HEK293T (cell line): Measurements from ENCODE around the gene NRG3.

Experiments
- BHLHE40 ChIP-seq: fragments of 450-650 bp; IDR thresholded peaks from 2 replicates; pipeline ENCODE4 v1.6.1; 2016; ENCODE audit warnings: mild to moderate bottlenecking, moderate library complexity, borderline replicate concordance
- ELF4 ChIP-seq: fragments of 450-650 bp; IDR thresholded peaks from 2 replicates; pipeline ENCODE4 v1.6.1; 2017; ENCODE audit warnings: antibody characterized with exemption
- FOXA1 ChIP-seq: fragments of 450-650 bp; IDR thresholded peaks from 2 replicates; pipeline ENCODE4 v1.6.1; 2016; ENCODE audit warnings: mild to moderate bottlenecking
- FOXM1 ChIP-seq: fragments of 450-650 bp; IDR thresholded peaks from 2 replicates; pipeline ENCODE4 v1.6.1; 2017; ENCODE audit warnings: mild to moderate bottlenecking, borderline replicate concordance
- ZNF384 ChIP-seq: fragments of 450-650 bp; IDR thresholded peaks from 2 replicates; pipeline ENCODE4 v1.6.1; 2016

DNA sequence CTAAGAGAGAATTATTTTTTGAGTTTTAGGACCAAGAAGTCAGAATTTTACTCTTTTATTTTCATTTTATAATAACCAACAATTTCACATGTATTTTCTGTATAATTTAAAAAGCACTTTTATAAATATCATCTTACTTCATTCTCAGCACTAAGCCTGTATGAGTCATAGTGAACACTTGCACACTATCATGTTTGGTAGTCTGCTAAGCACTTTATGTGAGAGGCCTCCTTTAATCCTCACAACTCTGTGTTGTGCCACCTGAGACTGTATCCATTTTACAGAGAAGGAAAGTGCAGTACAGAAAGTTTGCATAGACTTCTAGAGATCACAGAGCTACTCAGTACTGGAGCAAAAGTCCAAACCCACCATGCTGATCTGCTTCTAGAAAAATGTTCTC is 939.6 kb downstream of the NRG3 start:
- no peak for TF ChIP-seq FOXA1
- TF ChIP-seq ELF4, result no peak
- TF ChIP-seq BHLHE40, result no peak
- TF ChIP-seq ZNF384, result no peak
- TF ChIP-seq FOXM1, result no peak
